Tibial artery (tissue), 4 donors: ENCODE results near the gene ASB10.

Source experiments
- DNase-seq, 2 donors: peaks; one replicate each; pipeline ENCODE4 v3.0.0-alpha.2; 2019
- H3K27ac ChIP-seq, 2 donors: fragments of 200-600 bp; sonication (generic) in 1 of 2; 1 replicate in 1 of 2; 2 replicates in 1 of 2; pipeline ENCODE4 v1.5.1; 2018 to 2019; ENCODE audit warnings: mild to moderate bottlenecking in 1 of 2
- H3K27me3 ChIP-seq, 2 donors: fragments of 200-600 bp; sonication (generic) in 1 of 2; one replicate each; pipeline versions ENCODE4 v1.5.1 to v1.6.0; 2016 to 2019
- H3K36me3 ChIP-seq, 3 donors: fragments of 200-600 bp; sonication (generic) in 2 of 3; one replicate each; pipeline ENCODE4 v1.5.1; 2016 to 2019; ENCODE audit warnings: mild to moderate bottlenecking in 2 of 3
- H3K4me1 ChIP-seq, 4 donors: fragments of 200-600 bp; sonication (generic) in 2 of 4; 1 replicate in 3 of 4; 2 replicates in 1 of 4; pipeline ENCODE4 v1.5.1; 2016 to 2019
- H3K4me3 ChIP-seq, 2 donors: fragments of 200-600 bp; sonication (generic) in 1 of 2; 1 replicate in 1 of 2; 2 replicates in 1 of 2; pipeline ENCODE4 v1.5.1; 2018 to 2019; ENCODE audit warnings: mild to moderate bottlenecking in 2 of 2
- H3K9me3 ChIP-seq, 3 donors: fragments of 200-600 bp; sonication (generic) in 1 of 3; one replicate each; pipeline ENCODE4 v1.5.1; 2016 to 2019
- intact Hi-C: fragments of 100-400 bp; cut with DNase I; formaldehyde crosslinking; loops from one replicate; pipeline ENCODE4 v1.15.0; 2023; ENCODE audit warnings: low total_unique reads
- TF ChIP-seq, protein P1 (sequence below), 2 experiments: fragments of 200-600 bp in 1 of 2; fragments of 450-650 bp in 1 of 2; IDR thresholded peaks; one replicate each; pipeline ENCODE4 v1.5.1; 2017 to 2019; ENCODE audit warnings: antibody characterized with exemption in 2 of 2, mild to moderate bottlenecking in 1 of 2, moderate library complexity in 1 of 2

The ASB10 gene

DNA sequence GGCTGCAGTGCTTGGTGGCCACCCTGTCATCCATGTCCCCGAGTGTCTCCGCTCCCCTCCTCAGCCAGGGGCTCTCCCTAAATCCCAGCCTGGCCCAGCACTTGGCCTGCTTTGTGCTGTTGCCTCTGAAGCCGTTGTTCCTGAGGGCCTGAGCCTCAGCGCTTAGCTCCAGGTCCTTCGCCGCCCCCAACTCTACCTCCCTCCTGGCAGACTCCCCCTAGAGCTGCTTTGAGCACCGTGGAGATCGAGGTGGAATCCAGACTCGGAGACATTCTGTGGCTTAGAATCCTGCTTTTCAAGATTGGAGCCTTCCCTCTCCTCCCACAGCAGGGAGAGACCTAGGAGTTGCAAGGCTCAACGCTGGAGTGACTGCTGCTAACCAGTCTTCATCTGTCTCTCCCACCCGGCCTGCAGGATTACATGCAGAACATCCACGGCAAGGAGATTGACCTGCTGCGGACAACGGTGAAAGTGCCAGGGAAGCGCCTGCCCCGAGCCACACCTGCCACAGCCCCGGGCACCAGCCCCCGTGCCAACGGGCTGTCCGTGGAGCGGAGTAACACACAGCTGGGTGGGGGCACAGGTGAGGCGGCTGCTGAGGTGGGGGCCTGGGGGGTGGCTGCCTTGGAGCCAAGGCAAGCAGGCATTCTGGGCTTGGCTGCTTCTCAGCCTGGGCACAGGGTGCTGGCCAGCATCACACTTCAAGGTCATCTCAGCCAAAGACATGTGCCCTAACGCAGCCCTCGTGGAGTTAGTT lies 52.9 kb downstream of the ASB10 start:
- Histone ChIP-seq H3K9me3 (no peaks in the 10 kb centered on the region), H3K36me3 (peaks cover 32 to 100% (median 95%) of the 10 kb centered on the region in 3 donors), H3K4me3 (no peak overlapping the region), H3K27me3 (no peaks in the 10 kb centered on the region), H3K4me1 (no peaks in the 10 kb centered on the region), H3K27ac (no peak overlapping the region)
- intact Hi-C loops: no loop called here
- DNase-seq: peak in 1 of 2 donors; percentile 58
- TF ChIP-seq, protein P1, sequence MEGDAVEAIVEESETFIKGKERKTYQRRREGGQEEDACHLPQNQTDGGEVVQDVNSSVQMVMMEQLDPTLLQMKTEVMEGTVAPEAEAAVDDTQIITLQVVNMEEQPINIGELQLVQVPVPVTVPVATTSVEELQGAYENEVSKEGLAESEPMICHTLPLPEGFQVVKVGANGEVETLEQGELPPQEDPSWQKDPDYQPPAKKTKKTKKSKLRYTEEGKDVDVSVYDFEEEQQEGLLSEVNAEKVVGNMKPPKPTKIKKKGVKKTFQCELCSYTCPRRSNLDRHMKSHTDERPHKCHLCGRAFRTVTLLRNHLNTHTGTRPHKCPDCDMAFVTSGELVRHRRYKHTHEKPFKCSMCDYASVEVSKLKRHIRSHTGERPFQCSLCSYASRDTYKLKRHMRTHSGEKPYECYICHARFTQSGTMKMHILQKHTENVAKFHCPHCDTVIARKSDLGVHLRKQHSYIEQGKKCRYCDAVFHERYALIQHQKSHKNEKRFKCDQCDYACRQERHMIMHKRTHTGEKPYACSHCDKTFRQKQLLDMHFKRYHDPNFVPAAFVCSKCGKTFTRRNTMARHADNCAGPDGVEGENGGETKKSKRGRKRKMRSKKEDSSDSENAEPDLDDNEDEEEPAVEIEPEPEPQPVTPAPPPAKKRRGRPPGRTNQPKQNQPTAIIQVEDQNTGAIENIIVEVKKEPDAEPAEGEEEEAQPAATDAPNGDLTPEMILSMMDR (IDR thresholded peaks at IDR 0.05): no peak

DNA sequence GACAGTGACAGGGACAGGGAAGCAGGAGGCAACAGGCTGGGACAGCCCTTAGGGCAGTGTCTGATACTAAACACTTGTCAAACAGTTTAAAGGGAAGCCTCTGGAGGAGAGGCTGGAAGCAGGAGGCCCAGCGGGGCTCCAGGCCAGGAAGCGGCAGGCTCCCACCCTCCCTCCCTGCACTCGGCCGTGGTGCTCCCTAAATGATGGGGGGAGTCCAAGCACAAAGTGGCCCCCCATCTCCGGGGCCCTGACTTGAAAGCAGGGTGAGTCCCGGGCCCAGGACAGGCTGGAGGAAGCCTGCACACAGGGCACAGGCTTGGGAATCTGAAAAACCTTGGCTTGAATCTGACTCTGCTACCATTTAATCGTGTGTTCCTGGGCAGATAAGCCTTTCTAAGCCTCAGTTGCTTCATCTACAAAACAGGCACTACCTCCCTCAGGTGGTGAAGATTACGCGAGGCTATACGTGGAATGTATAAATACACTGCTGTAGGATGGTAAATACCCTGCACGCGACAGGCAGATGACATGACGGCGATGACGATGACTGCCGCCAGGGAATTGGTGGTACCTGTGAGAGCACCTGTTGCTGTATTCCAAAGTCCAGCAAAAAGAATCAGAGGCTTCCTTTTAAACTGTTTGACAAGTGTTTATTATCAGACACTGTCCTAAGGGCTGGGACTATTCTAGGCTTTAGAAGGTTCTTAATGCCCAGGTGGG lies 53.6 kb downstream of the ASB10 start:
- Histone ChIP-seq H3K36me3 (peaks cover 39 to 100% (median 97%) of the 10 kb centered on the region in 3 donors), H3K9me3 (no peaks in the 10 kb centered on the region), H3K27ac (no peak overlapping the region), H3K27me3 (no peaks in the 10 kb centered on the region), H3K4me3 (no peak overlapping the region), H3K4me1 (no peaks in the 10 kb centered on the region)
- DNase-seq: peak in 1 of 2 donors; percentile 16
- TF ChIP-seq, protein P1 (IDR thresholded peaks at IDR 0.05): no peak
- intact Hi-C loops: no loop called here

DNA sequence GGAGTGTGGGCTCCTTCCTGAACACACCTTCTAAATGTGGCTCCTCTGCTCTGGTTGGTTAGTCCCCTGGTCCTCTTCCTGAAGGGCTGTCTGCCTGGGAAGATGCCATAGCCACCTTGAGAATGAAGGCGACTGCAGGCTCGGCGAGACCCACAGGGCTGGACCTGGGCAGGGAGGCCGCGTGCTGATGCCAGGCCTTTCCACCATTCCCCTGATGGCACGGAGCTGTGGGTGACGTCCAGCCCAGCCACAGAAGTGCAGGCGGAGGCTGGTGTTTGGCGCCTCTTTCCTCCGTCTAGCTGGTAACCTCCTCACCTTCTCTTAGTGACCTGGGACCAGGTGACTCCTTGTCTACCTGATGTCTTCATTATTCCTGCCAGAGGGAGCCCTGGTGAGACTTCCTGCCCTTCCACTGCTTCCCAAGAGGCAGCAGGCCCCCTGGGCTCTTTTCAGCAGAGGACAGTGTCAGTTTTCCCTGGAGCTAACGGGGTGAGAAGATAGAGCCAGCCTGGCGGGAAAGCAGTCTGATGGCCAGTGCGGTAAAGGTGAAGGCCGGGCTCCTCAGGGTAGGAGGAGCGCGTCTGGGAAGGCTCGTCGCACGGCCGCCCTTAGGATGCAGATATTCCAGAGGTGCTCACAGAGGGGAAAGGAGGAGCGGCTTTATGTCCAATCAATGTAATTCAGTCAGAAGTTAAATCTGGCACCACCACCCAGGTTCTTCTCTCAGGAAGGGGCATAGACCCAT lies 54.4 kb downstream of the ASB10 start:
- H3K27me3 ChIP-seq: no peaks in the 10 kb centered on the region
- TF ChIP-seq, protein P1 (IDR thresholded peaks at IDR 0.05): no peak
- intact Hi-C loops: no loop called here
- no peaks in the 10 kb centered on the region for H3K9me3 ChIP-seq
- H3K36me3 ChIP-seq: peaks cover 44 to 100% (median 97%) of the 10 kb centered on the region in 3 donors
- H3K27ac ChIP-seq: no peak overlapping the region
- no peak for DNase-seq
- H3K4me3 ChIP-seq: no peak overlapping the region
- H3K4me1 ChIP-seq: no peaks in the 10 kb centered on the region

DNA sequence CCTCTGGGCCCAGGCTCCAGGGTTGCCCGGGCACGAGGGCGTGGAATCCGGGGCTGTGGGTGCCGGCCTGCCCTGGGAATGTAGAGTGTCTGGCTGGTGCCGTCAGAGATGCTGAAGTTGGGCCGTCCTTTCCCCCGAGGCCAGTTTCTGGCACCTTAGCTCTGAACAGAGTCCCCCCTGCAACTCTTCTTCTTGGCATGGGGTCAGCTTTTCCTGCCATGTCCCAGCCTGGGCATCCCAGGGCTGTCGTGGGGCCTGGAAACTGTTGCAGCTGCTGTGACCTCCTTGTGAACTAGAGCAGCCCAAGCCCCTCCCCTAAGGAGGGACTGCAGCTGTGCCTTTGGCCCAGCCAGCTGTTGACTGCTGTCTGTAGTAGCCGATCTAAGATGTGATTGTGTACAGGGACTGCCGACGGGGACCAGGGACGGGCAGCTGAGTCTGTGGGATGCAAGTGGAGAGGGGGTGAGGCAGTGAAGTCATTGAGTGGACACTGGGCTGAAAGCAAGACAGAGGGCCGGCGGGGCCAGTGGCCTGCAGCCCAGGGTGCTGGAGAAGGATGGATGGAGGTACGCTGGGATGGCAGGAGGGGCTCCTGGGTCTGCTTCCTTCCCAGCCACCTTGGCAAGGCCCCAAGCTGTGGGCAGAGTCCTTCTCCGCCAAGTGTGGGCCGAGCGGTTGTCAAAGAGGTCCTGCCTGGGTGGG lies 55.3 kb downstream of the ASB10 start:
- no peaks in the 10 kb centered on the region for H3K27me3 ChIP-seq
- peaks cover 44 to 98% (median 90%) of the 10 kb centered on the region in 3 donors for H3K36me3 ChIP-seq
- no peak overlapping the region for H3K4me3 ChIP-seq
- H3K4me1 ChIP-seq: no peaks in the 10 kb centered on the region
- TF ChIP-seq, protein P1 (IDR thresholded peaks at IDR 0.05): no peak
- H3K9me3 ChIP-seq: no peaks in the 10 kb centered on the region
- DNase-seq: no peak
- H3K27ac ChIP-seq: no peak overlapping the region
- intact Hi-C loops: no loop called here

DNA sequence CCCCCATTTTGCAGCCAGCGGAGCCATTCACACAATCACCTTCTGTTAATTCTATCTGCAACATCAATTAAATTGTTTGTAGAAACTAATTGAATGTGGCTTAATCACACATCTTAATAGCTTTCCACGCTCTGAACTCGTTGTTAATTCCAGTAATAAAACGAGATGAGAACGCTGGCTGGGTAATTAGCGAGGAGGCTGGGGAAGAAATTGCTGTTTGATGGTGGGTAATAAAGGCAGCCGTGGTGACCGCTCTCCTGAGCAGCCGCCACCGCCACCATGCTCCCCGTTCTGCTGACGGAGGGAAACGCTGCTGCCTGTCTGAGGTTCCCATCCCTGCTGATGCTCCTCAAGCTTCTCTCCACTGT lies 55.8 kb downstream of the ASB10 start:
- no peak for DNase-seq
- Histone ChIP-seq H3K27ac (no peak overlapping the region), H3K9me3 (no peaks in the 10 kb centered on the region), H3K27me3 (no peaks in the 10 kb centered on the region), H3K4me1 (peaks cover 0 to 4% (median under 1%) of the 10 kb centered on the region in 4 donors), H3K4me3 (no peak overlapping the region), H3K36me3 (peaks cover 41 to 97% (median 84%) of the 10 kb centered on the region in 3 donors)
- intact Hi-C loops: no loop called here
- TF ChIP-seq, protein P1 (IDR thresholded peaks at IDR 0.05): no peak
